DOHH2 (cell line): Measurements from ENCODE around the gene KCNJ4.

Experiments
- H3F3A ChIP-seq: fragments of 200-600 bp; sonication (generic), shearing (Covaris generic); 2 replicates; pipeline ENCODE4 v1.6.0; 2016; ENCODE audit warnings: antibody characterized with exemption, mild to moderate bottlenecking; ENCODE audit not compliant: control insufficient read depth, insufficient read depth
- H3K27ac ChIP-seq: fragments of 200-600 bp; sonication (generic); 2 replicates; pipeline ENCODE4 v1.5.1; 2014; ENCODE audit warnings: low read depth, mild to moderate bottlenecking, low read length, moderate library complexity
- H3K27me3 ChIP-seq: fragments of 200-600 bp; sonication (generic); 2 replicates; pipeline ENCODE4 v1.6.1; 2014; ENCODE audit warnings: mild to moderate bottlenecking, low read length, mixed read lengths; ENCODE audit not compliant: control insufficient read depth
- H3K36me3 ChIP-seq: fragments of 200-600 bp; sonication (generic); 2 replicates; pipeline ENCODE4 v1.6.1; 2014; ENCODE audit warnings: mild to moderate bottlenecking, low read length, moderate library complexity, mixed read lengths; ENCODE audit not compliant: control insufficient read depth
- H3K4me1 ChIP-seq: fragments of 200-600 bp; sonication (generic); 2 replicates; pipeline ENCODE4 v1.6.1; 2014; ENCODE audit warnings: mild to moderate bottlenecking, low read length, mixed read lengths; ENCODE audit not compliant: control insufficient read depth
- H3K4me2 ChIP-seq: fragments of 200-600 bp; sonication (generic); 2 replicates; pipeline ENCODE4 v1.6.0; 2014; ENCODE audit warnings: mild to moderate bottlenecking, low read length, moderate library complexity
- H3K4me3 ChIP-seq: fragments of 200-600 bp; sonication (generic); 2 replicates; pipeline ENCODE4 v1.5.1; 2014; ENCODE audit warnings: mild to moderate bottlenecking, low read length, mixed read lengths
- H3K79me2 ChIP-seq: fragments of 200-600 bp; sonication (generic); 2 replicates; pipeline ENCODE4 v1.6.1; 2014; ENCODE audit warnings: mild to moderate bottlenecking, low read length, mixed read lengths; ENCODE audit not compliant: control insufficient read depth
- H3K9me2 ChIP-seq: fragments of 200-600 bp; sonication (generic); replicated peaks from 2 replicates; pipeline ENCODE4 v1.6.1; 2014; ENCODE audit warnings: mild to moderate bottlenecking, low read length, mixed read lengths; ENCODE audit not compliant: control insufficient read depth
- H3K9me3 ChIP-seq: fragments of 200-600 bp; sonication (generic); 2 replicates; pipeline ENCODE4 v1.6.1; 2014; ENCODE audit warnings: antibody characterized with exemption, low read length, mixed read lengths; ENCODE audit not compliant: control insufficient read depth, insufficient read depth
- H4K20me1 ChIP-seq: fragments of 200-600 bp; sonication (generic); 2 replicates; pipeline ENCODE4 v1.6.0; 2014; ENCODE audit warnings: low read depth, mild to moderate bottlenecking, antibody characterized with exemption, low read length, moderate library complexity; ENCODE audit not compliant: control insufficient read depth, insufficient read depth
- CTCF ChIP-seq: fragments of 200-600 bp; sonication (generic); IDR thresholded peaks from one replicate; pipeline ENCODE4 v1.5.1; 2014; ENCODE audit warnings: antibody characterized with exemption, mild to moderate bottlenecking, low read depth, low read length; ENCODE audit not compliant: poor library complexity, severe bottlenecking
- EZH2phosphoT487 ChIP-seq: fragments of 200-600 bp; sonication (generic); IDR thresholded peaks from 2 replicates; pipeline ENCODE4 v1.6.1; 2017; ENCODE audit warnings: borderline replicate concordance, mild to moderate bottlenecking, antibody characterized with exemption, low read length, moderate library complexity, mixed read lengths

Gene KCNJ4

GRCh38 chr22:38469306-38469781 lies 14.3 kb upstream of the KCNJ4 start:
- H3K4me3 ChIP-seq, result no peak overlapping the region
- H3K36me3 ChIP-seq, result no peaks in the 10 kb centered on the region
- no peaks in the 10 kb centered on the region for H4K20me1 ChIP-seq
- no peaks in the 10 kb centered on the region for H3K9me2 ChIP-seq
- no peaks in the 10 kb centered on the region for H3K9me3 ChIP-seq
- no peaks in the 10 kb centered on the region for H3K79me2 ChIP-seq
- no peaks in the 10 kb centered on the region for H3K4me1 ChIP-seq
- H3F3A ChIP-seq, result no peaks in the 10 kb centered on the region
- peaks cover 44% of the 10 kb centered on the region for H3K27me3 ChIP-seq
- no peak for TF ChIP-seq CTCF
- no peak for TF ChIP-seq EZH2phosphoT487
- H3K27ac ChIP-seq, result no peak overlapping the region
- H3K4me2 ChIP-seq, result no peak overlapping the region

GRCh38 chr22:38468443-38469305 lies 13.7 kb upstream of the KCNJ4 start:
- no peak for TF ChIP-seq EZH2phosphoT487
- peak; percentile 43 for TF ChIP-seq CTCF
- Histone ChIP-seq H3K36me3 (no peaks in the 10 kb centered on the region), H3K27ac (no peak overlapping the region), H3K9me3 (no peaks in the 10 kb centered on the region), H3F3A (no peaks in the 10 kb centered on the region), H3K4me1 (no peaks in the 10 kb centered on the region), H3K9me2 (no peaks in the 10 kb centered on the region), H3K4me2 (peak overlapping the region; percentile 27; the same call in 1 of the 2 replicates), H3K4me3 (no peak overlapping the region), H4K20me1 (no peaks in the 10 kb centered on the region), H3K27me3 (peaks cover 45% of the 10 kb centered on the region), H3K79me2 (no peaks in the 10 kb centered on the region)

GRCh38 chr22:38467904-38468442 lies 13.0 kb upstream of the KCNJ4 start, which contains the start of gene KDELR3:
KDELR3 (plus strand) TSS chr22:38468096; CDS start chr22:38468234, 138 bp downstream.
- no peak for TF ChIP-seq CTCF
- TF ChIP-seq EZH2phosphoT487, result no peak
- no peaks in the 10 kb centered on the region for H3F3A ChIP-seq
- H3K4me1 ChIP-seq, result peaks cover 6% of the 10 kb centered on the region
- H3K9me2 ChIP-seq, result no peaks in the 10 kb centered on the region
- no peak within 1 kb of the TSS for H3K27ac ChIP-seq
- peak within 1 kb of the TSS; percentile 27; the same call in 1 of the 2 replicates for H3K4me3 ChIP-seq
- no peaks in the 10 kb centered on the region for H4K20me1 ChIP-seq
- no peaks in the 10 kb centered on the region for H3K9me3 ChIP-seq
- no peaks in the 10 kb centered on the region for H3K79me2 ChIP-seq
- H3K36me3 ChIP-seq, result no peaks in the 10 kb centered on the region
- peaks cover 52% of the 10 kb centered on the region for H3K27me3 ChIP-seq
- peak within 1 kb of the TSS; percentile 27 for H3K4me2 ChIP-seq
